ACC112 (cell line): ENCODE data around the gene GPBP1.

Source experiments
- H2AFZ ChIP-seq: fragments of 200-600 bp; sonication (generic); one replicate; pipeline ENCODE4 v1.6.0; 2017; ENCODE audit warnings: antibody characterized with exemption, low read length; ENCODE audit not compliant: unreplicated experiment
- H3K27ac ChIP-seq: fragments of 200-600 bp; sonication (generic); 2 replicates; pipeline ENCODE4 v1.5.1; 2014; ENCODE audit warnings: low read depth, mild to moderate bottlenecking, antibody characterized with exemption, low read length, moderate library complexity
- H3K27me3 ChIP-seq: fragments of 200-600 bp; sonication (generic); 2 replicates; pipeline ENCODE4 v1.6.1; 2014; ENCODE audit warnings: mild to moderate bottlenecking, antibody characterized with exemption, low read length, moderate library complexity, mixed read lengths; ENCODE audit not compliant: insufficient read depth
- H3K36me3 ChIP-seq: fragments of 200-600 bp; sonication (generic); 2 replicates; pipeline ENCODE4 v1.6.1; 2016; ENCODE audit warnings: mild to moderate bottlenecking, antibody characterized with exemption, low read length, moderate library complexity, mixed read lengths; ENCODE audit not compliant: insufficient read depth
- H3K4me1 ChIP-seq: fragments of 200-600 bp; sonication (generic); one replicate; pipeline ENCODE4 v1.6.1; 2016; ENCODE audit warnings: low read length, mixed read lengths; ENCODE audit not compliant: insufficient read depth, unreplicated experiment, control insufficient read depth
- H3K4me3 ChIP-seq: fragments of 200-600 bp; sonication (generic); 2 replicates; pipeline ENCODE4 v1.5.1; 2014; ENCODE audit warnings: mild to moderate bottlenecking, low read depth, low read length
- H3K79me2 ChIP-seq: fragments of 200-600 bp; sonication (generic); one replicate; pipeline ENCODE4 v1.6.0; 2016; ENCODE audit warnings: low read length; ENCODE audit not compliant: control insufficient read depth, unreplicated experiment, insufficient read depth

GPBP1 gene

DNA sequence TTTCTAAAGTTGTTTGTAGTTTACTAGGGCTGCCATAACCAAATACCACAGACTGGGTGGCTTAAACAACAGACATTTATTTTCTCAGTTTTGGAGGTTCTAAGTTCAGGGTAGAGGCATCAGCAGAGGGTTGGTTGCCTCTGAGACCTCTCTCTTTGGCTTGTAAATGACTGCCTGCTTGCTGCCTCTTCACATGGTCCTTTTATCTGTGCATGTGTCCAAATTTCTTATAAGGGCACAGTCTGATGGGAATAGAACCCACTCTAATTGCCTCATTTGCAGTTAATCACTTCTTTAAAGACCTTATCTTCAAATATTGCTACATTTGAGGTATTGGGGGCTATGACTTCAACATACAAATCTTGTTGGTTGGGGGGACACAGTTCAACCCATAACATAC, 36.8 kb downstream of the GPBP1 start:
- Histone ChIP-seq H3K4me1 (peaks cover 22% of the 10 kb centered on the region), H3K36me3 (peaks cover 3% of the 10 kb centered on the region; the same call in 1 of the 2 replicates), H3K4me3 (no peak overlapping the region), H2AFZ (no peak overlapping the region), H3K79me2 (peaks cover 93% of the 10 kb centered on the region), H3K27me3 (no peaks in the 10 kb centered on the region), H3K27ac (no peak overlapping the region)

- H3K79me2 ChIP-seq: peaks cover 93% of the 10 kb centered on the region
- no peaks in the 10 kb centered on the region for H3K27me3 ChIP-seq
- peaks cover 3% of the 10 kb centered on the region; the same call in 1 of the 2 replicates for H3K36me3 ChIP-seq
- H3K27ac ChIP-seq: no peak overlapping the region
- peaks cover 26% of the 10 kb centered on the region for H3K4me1 ChIP-seq
- no peak overlapping the region for H3K4me3 ChIP-seq
- no peak overlapping the region for H2AFZ ChIP-seq
Measured at GRCh38 chr5:57211039-57211438, 37.2 kb downstream of the GPBP1 start.

DNA sequence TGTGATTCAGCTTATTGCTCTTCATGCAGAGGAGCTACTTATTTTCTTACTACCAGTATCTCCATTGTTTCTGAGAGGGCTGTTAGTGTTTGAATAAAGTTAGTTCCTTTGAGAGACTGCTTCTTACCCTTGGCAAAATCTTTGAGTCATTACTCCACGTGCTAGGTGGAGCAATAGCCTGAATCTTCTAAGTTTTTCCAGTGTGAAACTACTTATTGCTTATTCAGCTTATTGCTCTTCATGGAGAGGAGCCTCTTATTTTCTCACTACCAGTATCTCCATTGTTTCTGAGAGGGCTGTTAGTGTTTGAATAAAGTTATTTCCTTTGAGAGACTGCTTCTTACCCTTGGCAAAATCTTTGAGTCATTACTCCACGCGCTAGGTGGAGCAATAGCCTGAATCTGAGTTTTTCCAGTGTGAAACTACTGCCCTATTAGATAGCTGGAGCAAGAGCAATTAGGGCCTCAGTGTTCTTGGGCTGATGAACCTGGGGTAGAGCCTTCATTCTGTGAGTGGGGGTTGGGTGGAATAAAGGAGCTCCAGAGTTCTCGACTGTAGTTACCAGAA, 41.9 kb downstream of the GPBP1 start:
- H3K27ac ChIP-seq: peak overlapping the region; percentile 40
- peaks cover 83% of the 10 kb centered on the region for H3K79me2 ChIP-seq
- no peak overlapping the region for H3K4me3 ChIP-seq
- no peaks in the 10 kb centered on the region for H3K27me3 ChIP-seq
- peaks cover 34% of the 10 kb centered on the region for H3K4me1 ChIP-seq
- no peak overlapping the region for H2AFZ ChIP-seq
- H3K36me3 ChIP-seq: peaks cover 3% of the 10 kb centered on the region; the same call in 1 of the 2 replicates

GRCh38 chr5:57216714-57217113, 42.9 kb downstream of the GPBP1 start:
- Histone ChIP-seq H3K27ac (peak overlapping the region; percentile 40; the same call in 1 of the 2 replicates), H3K36me3 (peaks cover 3% of the 10 kb centered on the region; the same call in 1 of the 2 replicates), H3K79me2 (peaks cover 82% of the 10 kb centered on the region)

DNA sequence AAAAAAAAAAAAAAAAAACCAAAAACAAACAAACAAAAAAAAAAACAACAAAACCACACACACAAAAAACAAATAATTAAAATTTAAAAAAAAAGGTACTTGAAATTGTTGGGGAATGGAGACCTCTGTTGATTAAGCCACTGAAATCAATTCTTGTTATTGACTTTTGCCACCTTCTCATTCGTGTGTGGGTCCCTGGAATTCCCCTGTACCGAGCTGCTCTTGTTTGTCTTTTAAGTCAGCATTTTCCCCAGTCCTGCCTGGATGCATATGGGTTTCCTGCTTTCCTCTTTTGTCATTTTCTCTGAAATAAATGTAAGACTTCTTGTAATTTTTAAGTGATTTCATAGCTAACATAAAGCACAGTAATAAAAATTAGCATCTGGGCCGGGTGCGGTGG, 45.5 kb downstream of the GPBP1 start:
- Histone ChIP-seq H3K79me2 (peaks cover 77% of the 10 kb centered on the region), H3K27ac (no peak overlapping the region)

More at GRCh38 chr5:57216714-57217113, 42.9 kb downstream of the GPBP1 start:
- Histone ChIP-seq H2AFZ (no peak overlapping the region), H3K4me3 (peak overlapping the region; percentile 10; the same call in 1 of the 2 replicates), H3K4me1 (peaks cover 34% of the 10 kb centered on the region), H3K27me3 (no peaks in the 10 kb centered on the region)

DNA sequence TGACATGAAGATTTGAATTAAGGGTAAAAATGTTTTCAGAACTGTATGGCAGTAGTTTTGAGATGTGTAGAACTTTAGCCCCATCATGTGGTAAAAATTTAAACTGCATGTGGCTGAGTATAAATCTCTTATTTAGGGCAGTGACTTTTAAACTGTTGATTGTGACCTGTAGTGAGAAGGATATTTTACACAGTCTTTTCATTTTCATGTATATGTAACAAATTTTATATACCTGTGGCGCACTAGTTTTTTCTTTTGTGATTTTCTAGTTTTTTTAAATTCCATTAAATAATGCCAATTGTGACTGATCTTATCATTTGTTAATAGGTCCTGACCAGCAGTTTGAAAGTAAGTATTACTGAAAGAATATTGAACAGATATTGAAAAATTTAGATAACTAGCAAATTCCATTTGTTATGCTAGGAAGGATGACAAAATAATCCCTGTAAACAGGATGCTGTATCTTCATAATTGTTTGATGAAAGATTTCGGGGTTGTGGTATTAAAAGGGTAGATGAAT, 47.2 kb downstream of the GPBP1 start:
- Histone ChIP-seq H3K4me3 (no peak overlapping the region), H3K27ac (peak overlapping the region; percentile 3; the same call in 1 of the 2 replicates), H2AFZ (no peak overlapping the region), H3K27me3 (no peaks in the 10 kb centered on the region), H3K36me3 (peaks cover 5% of the 10 kb centered on the region; the same call in 1 of the 2 replicates), H3K4me1 (peaks cover 22% of the 10 kb centered on the region), H3K79me2 (peaks cover 77% of the 10 kb centered on the region)

More for the DNA sequence above, 45.5 kb downstream of the GPBP1 start:
- no peaks in the 10 kb centered on the region for H3K36me3 ChIP-seq
- no peaks in the 10 kb centered on the region for H3K27me3 ChIP-seq
- H3K4me3 ChIP-seq: no peak overlapping the region
- peaks cover 34% of the 10 kb centered on the region for H3K4me1 ChIP-seq
- no peak overlapping the region for H2AFZ ChIP-seq

- no peaks in the 10 kb centered on the region for H3K27me3 ChIP-seq
- H3K36me3 ChIP-seq: peaks cover 5% of the 10 kb centered on the region; the same call in 1 of the 2 replicates
- no peak overlapping the region for H3K27ac ChIP-seq
- H3K4me3 ChIP-seq: no peak overlapping the region
- no peak overlapping the region for H2AFZ ChIP-seq
- peaks cover 71% of the 10 kb centered on the region for H3K79me2 ChIP-seq
- no peaks in the 10 kb centered on the region for H3K4me1 ChIP-seq
Measured at GRCh38 chr5:57225553-57225952, 51.7 kb downstream of the GPBP1 start.

- Histone ChIP-seq H3K27ac (no peak overlapping the region), H3K79me2 (peaks cover 50% of the 10 kb centered on the region), H2AFZ (no peak overlapping the region), H3K36me3 (peaks cover 35% of the 10 kb centered on the region), H3K4me3 (no peak overlapping the region), H3K27me3 (no peaks in the 10 kb centered on the region), H3K4me1 (peaks cover 16% of the 10 kb centered on the region)
Measured at GRCh38 chr5:57229313-57229712, 55.5 kb downstream of the GPBP1 start.

DNA sequence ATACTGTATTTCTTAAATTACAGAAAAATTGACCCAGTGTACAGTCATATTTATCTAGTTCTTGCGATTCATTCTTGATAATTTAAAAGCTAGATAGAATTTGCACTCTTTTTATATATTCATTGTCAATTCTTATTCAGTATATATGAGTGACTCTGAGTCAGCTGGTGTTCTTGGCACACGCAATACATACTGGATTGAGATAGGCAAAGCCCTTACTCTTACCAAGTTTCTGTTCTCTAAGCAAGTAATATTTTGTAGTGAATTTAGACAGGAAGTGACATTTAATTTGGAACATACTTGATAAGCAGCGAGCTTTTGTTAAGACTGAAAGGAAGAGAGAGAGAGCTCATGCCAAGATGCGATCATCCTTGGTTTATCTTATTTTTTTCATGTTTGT, 57.7 kb downstream of the GPBP1 start:
- peaks cover 16% of the 10 kb centered on the region for H3K4me1 ChIP-seq
- H2AFZ ChIP-seq: no peak overlapping the region
- peaks cover 40% of the 10 kb centered on the region for H3K36me3 ChIP-seq
- H3K27ac ChIP-seq: peak overlapping the region; percentile 65
- H3K27me3 ChIP-seq: no peaks in the 10 kb centered on the region
- peak overlapping the region; percentile 32; the same call in 1 of the 2 replicates for H3K4me3 ChIP-seq
- H3K79me2 ChIP-seq: peaks cover 36% of the 10 kb centered on the region

DNA sequence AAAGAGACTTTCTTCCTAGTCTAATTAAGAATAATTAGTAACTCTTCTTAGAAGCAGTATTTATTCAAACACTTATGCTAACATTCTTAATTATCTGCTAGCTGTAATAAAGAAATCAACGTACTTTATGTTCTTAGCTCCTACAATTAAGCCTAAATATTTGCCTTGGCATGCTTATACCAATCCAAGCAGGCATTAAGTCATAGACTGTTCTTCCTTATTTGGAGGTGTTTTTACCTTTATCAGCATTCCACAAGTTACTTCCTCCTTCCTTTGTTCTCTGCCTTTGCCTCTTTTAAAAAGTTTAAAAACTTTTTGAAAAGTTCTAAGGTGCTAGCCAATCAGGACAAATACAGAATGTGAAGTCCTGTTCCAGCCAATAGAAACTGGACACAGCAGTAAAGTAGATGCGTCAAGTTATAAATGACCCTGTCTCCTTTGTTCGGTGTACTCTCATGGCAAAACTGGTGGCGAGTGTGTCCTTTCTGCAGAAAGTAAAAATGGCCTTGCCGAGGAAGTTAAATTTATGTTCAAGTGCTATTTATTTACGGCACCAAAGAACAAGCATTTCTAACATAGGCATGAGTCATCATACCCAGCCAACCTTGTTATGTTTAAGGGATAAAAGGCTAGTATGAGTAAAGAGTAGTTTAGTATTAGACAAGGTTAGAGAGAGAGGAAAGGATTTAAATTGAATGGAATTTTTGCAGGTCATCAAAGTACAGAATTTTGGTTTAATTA, 58.6 kb downstream of the GPBP1 start:
- peaks cover 31% of the 10 kb centered on the region for H3K79me2 ChIP-seq
- H3K4me1 ChIP-seq: peaks cover 16% of the 10 kb centered on the region
- H3K4me3 ChIP-seq: no peak overlapping the region
- H3K36me3 ChIP-seq: peaks cover 48% of the 10 kb centered on the region
- H3K27me3 ChIP-seq: no peaks in the 10 kb centered on the region
- no peak overlapping the region for H2AFZ ChIP-seq
- H3K27ac ChIP-seq: peak overlapping the region; percentile 65
